ENCODE data around the gene DPT. TPM values are rescaled to one million over a fixed set of nuclear protein-coding genes. Genes with fewer than 3 reads are reported as not detected.

DPT gene
- total and polyA plus RNA-seq, 2 donors (not counting 3 experiments of a cell fraction or from before 2014, with no cell fraction given) = not detected

DNA sequence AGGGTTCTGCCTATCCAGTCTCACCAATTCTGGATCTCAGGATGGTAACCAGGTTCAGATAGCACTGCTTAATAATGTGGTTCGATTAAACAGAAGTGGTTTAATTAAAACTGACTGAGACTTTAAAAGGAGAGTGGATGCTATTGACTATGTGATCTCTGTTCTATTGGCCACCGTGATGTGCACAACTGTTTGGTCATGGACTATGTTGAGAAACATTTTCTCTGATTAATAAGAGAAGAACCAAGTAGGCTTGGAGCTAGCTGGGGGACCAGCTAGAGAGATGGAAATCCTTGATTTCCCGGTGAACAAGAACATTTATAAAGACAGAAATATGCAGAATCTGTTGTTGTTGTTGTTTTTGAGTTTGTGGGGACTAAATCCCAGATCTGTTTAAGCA lies 36.5 kb downstream of the DPT start:
- TF ChIP-seq POLR2A (IDR thresholded peaks at IDR 0.05; ENCODE audit: low read depth, low read length) (no peak), FOS (IDR thresholded peaks at IDR 0.05; ENCODE audit: borderline replicate concordance, insufficient read depth, low read length) (no peak), EZH2 (IDR thresholded peaks at IDR 0.05; ENCODE audit: borderline replicate concordance, low read depth, low read length, severe bottlenecking) (no peak), GATA2 (IDR thresholded peaks at IDR 0.05; ENCODE audit: insufficient read depth, insufficient read length, low read depth, low read length) (no peak), POLR2AphosphoS5 (IDR thresholded peaks at IDR 0.05; ENCODE audit: insufficient read depth, low read depth, low read length) (no peak), JUN (IDR thresholded peaks at IDR 0.05; ENCODE audit: borderline replicate concordance, insufficient read depth, insufficient read length, low read depth) (no peak), MYC (IDR thresholded peaks at IDR 0.05; ENCODE audit: low read depth, low read length) (no peak)
- TF ChIP-seq, protein P1, sequence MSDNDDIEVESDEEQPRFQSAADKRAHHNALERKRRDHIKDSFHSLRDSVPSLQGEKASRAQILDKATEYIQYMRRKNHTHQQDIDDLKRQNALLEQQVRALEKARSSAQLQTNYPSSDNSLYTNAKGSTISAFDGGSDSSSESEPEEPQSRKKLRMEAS (IDR thresholded peaks at IDR 0.05; ENCODE audit: insufficient read depth, insufficient read length) = no peak
- TF ChIP-seq, protein P2, sequence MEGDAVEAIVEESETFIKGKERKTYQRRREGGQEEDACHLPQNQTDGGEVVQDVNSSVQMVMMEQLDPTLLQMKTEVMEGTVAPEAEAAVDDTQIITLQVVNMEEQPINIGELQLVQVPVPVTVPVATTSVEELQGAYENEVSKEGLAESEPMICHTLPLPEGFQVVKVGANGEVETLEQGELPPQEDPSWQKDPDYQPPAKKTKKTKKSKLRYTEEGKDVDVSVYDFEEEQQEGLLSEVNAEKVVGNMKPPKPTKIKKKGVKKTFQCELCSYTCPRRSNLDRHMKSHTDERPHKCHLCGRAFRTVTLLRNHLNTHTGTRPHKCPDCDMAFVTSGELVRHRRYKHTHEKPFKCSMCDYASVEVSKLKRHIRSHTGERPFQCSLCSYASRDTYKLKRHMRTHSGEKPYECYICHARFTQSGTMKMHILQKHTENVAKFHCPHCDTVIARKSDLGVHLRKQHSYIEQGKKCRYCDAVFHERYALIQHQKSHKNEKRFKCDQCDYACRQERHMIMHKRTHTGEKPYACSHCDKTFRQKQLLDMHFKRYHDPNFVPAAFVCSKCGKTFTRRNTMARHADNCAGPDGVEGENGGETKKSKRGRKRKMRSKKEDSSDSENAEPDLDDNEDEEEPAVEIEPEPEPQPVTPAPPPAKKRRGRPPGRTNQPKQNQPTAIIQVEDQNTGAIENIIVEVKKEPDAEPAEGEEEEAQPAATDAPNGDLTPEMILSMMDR (IDR thresholded peaks at IDR 0.05; ENCODE audit: extremely low read depth in 1 of 2, insufficient read depth in 1 of 2, low read depth in 1 of 2, low read length in 2 of 2) = no peak
- no peak overlapping the region for H2AFZ ChIP-seq (ENCODE audit: low read depth, low read length)
- POLR2A ChIA-PET = no interaction called here

More for the DNA sequence above, 36.5 kb downstream of the DPT start:
- Histone ChIP-seq H3K27ac (ENCODE audit: insufficient read depth, low read depth, low read length) (no peak overlapping the region), H3K9me1 (replicated peaks; ENCODE audit: control insufficient read depth, extremely low read depth, insufficient read depth, low read length) (peaks cover 2% of the 10 kb centered on the region), H4K20me1 (replicated peaks; ENCODE audit: control insufficient read depth, extremely low read depth, insufficient read depth, low read length) (no peaks in the 10 kb centered on the region), H3K9ac (replicated peaks; ENCODE audit: extremely low read depth, insufficient read depth, low read length) (no peak overlapping the region), H3K27me3 (ENCODE audit: control insufficient read depth in 2 of 2, insufficient read depth in 2 of 2, low read length in 2 of 2) (no peaks in the 10 kb centered on the region), H3K79me2 (ENCODE audit: control insufficient read depth, insufficient read depth, low read length) (no peaks in the 10 kb centered on the region), H3K9me3 (replicated peaks; ENCODE audit: control insufficient read depth, insufficient read depth, low read length) (no peaks in the 10 kb centered on the region), H3K4me3 (replicated peaks in 1 of 3; ENCODE audit: insufficient read depth in 1 of 3, low read depth in 1 of 3, low read length in 3 of 3) (no peak overlapping the region), H3K36me3 (ENCODE audit: control insufficient read depth in 2 of 2, extremely low read depth in 1 of 2, insufficient read depth in 2 of 2, low read length in 2 of 2) (no peaks in the 10 kb centered on the region), H3K4me2 (ENCODE audit: insufficient read depth, low read length) (no peak overlapping the region), H3K4me1 (ENCODE audit: control insufficient read depth, extremely low read depth, insufficient read depth, low read length) (no peaks in the 10 kb centered on the region)
- CTCF ChIA-PET = no interaction called here
- BruUV-seq (replicated peaks) = no TSS peak
- FAIRE-seq (no peak), DNase-seq (ENCODE audit: low read depth, low spot score) (no peak)
- dilution Hi-C loops (cut with MboI; ENCODE audit: extremely low pct_ligation_motif_present, low sequenced_read_pairs) (no loop called here), intact Hi-C loops (cut with micrococcal nuclease) (no loop called here)
